KOPT-K1 (cell line): ENCODE results near the gene PPY.
"Not testable (repeated sequence)": the region's sequence is repeated elsewhere in the genome, so short reads cannot be mapped to it uniquely, and the experiment has no call there.

Source experiments
- H3K27ac ChIP-seq: fragments of 200-600 bp; sonication (generic); 2 replicates; pipeline ENCODE4 v1.5.1; 2016; ENCODE audit warnings: antibody characterized with exemption, mild to moderate bottlenecking, low read depth, low read length; ENCODE audit not compliant: poor library complexity, severe bottlenecking
- H3K36me3 ChIP-seq: fragments of 200-600 bp; sonication (generic); 2 replicates; pipeline ENCODE4 v1.5.1; 2017; ENCODE audit warnings: antibody characterized with exemption, mild to moderate bottlenecking, low read length, moderate library complexity; ENCODE audit not compliant: insufficient read depth
- H3K9me3 ChIP-seq: fragments of 200-600 bp; sonication (generic); 2 replicates; pipeline ENCODE4 v1.5.1; 2017; ENCODE audit warnings: antibody characterized with exemption, low read length, mild to moderate bottlenecking; ENCODE audit not compliant: insufficient read depth, poor library complexity, severe bottlenecking

PPY gene

DNA sequence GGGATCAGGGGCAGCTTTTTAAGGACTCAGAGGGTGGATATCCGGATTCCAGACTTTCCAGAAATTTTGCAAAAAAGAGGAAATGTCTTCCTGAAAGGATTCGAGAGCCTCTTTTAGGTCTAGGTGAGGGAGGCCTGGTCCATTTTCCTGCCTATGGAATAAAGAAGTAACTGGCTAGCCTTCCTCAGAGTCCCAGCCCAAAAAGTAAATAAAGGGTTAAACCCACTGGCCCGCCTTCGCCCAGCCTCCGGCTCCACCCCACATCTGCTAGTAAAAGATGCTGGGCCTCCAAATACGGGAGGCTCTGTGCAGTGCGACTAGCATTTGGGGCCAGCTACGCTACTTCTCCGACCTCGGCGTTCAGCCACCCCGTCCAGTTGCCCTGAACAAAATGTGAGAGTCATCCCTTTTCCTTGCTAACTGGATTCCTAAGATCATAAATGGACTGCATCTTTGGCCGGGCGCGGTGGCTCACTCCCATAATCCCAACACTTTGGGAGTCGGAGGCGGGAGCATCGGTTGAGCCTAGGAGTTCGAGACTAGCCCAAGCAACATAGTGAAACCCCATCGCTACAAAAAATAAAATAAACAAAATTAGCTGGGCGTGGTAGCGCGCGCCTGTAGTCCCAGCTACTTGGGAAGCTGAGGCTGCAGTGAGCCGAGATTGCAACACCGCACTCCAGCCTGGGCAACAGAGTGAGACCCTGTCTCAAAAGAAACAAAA is 34.1 kb downstream of the PPY start:
- no peaks in the 10 kb centered on the region for H3K9me3 ChIP-seq
- H3K27ac ChIP-seq = no peak overlapping the region
- H3K36me3 ChIP-seq = no peaks in the 10 kb centered on the region

GRCh38 chr17:43907425-43907981 is 34.8 kb downstream of the PPY start, which contains the start of gene MPP2:
MPP2 (minus strand) TSS chr17:43907536; CDS start chr17:43904460, 3,076 bp downstream.
- Histone ChIP-seq H3K9me3 (no peaks in the 10 kb centered on the region), H3K36me3 (no peaks in the 10 kb centered on the region), H3K27ac (no peak within 1 kb of the TSS)

DNA sequence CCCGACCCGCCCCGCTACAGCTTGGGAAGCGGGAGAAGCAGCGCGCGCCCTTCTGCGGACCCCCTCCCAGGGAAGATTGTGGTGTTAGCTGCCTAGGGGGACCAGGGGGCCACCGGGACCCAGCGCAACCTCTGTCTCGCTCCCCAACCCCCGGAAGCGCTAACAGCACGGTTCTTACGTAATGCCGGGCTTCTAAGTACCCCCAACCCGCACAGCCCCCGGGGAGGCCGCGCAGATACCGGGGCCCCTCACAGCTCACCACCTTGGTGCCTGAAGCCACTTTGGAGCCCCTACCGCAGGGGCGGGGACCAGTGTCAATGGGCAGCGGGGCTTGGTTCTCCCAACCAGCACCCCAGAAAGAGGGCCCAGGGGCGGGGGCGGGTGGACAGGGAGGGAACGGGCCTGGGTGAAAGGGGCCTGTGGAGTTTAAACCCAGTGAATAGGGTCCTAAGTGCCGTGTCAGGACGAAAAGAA is 35.3 kb downstream of the PPY start:
- Histone ChIP-seq H3K27ac (no peak overlapping the region), H3K9me3 (no peaks in the 10 kb centered on the region), H3K36me3 (no peaks in the 10 kb centered on the region)

GRCh38 chr17:43905985-43906852 is 36.1 kb downstream of the PPY start:
- Histone ChIP-seq H3K9me3 (no peaks in the 10 kb centered on the region), H3K36me3 (no peaks in the 10 kb centered on the region), H3K27ac (no peak overlapping the region)

- Histone ChIP-seq H3K27ac (no peak overlapping the region), H3K36me3 (no peaks in the 10 kb centered on the region), H3K9me3 (no peaks in the 10 kb centered on the region)
These were observed 36.8 kb downstream of the PPY start for GRCh38 chr17:43905400-43905984.

GRCh38 chr17:43901861-43902589 is 40.3 kb downstream of the PPY start:
- no peaks in the 10 kb centered on the region for H3K36me3 ChIP-seq
- H3K27ac ChIP-seq = no peak overlapping the region
- H3K9me3 ChIP-seq = no peaks in the 10 kb centered on the region

DNA sequence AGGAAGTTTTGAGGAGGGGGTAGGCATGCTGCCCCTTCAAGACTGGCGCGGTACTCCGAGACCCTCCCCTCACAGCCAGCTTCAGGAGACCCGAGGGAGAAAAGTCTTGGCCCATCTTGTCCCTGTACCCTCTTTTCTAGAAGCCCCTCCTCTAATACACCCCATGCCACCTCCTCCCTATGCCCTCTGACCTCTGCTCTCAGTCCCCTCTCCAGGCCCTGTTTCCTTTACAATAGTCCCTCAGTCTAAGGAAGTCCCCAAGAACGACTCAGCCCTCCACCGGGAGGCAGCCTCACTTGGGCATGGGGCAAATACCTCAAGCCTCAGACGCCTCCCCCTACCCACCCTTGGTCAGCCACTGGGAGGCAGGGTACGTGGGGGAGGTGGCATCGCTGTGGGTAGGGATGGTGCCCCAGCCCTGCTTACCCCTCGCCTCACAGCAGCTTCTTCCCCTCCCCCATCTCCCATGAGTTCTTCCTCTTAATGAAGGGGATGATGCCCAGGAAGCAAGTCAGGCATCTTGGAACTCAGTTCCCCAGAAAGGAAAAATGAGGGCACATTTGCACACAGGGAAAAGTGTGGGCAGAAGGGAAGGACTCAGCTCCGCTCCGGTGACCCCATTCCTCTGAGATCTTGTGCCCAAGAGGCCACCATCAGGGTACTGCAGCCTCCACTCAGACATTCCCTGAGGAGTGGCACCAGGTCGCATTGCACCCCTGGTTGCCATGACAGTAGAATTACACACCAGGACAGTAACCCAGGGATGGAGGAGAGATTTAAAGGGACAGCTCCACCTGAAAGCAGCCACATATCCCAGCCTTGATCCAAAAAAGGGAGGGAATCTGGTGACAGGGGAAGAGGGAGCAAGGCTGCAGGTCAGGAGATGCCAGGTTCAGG is 41.2 kb downstream of the PPY start:
- Histone ChIP-seq H3K27ac (no peak overlapping the region), H3K9me3 (no peaks in the 10 kb centered on the region), H3K36me3 (no peaks in the 10 kb centered on the region)

DNA sequence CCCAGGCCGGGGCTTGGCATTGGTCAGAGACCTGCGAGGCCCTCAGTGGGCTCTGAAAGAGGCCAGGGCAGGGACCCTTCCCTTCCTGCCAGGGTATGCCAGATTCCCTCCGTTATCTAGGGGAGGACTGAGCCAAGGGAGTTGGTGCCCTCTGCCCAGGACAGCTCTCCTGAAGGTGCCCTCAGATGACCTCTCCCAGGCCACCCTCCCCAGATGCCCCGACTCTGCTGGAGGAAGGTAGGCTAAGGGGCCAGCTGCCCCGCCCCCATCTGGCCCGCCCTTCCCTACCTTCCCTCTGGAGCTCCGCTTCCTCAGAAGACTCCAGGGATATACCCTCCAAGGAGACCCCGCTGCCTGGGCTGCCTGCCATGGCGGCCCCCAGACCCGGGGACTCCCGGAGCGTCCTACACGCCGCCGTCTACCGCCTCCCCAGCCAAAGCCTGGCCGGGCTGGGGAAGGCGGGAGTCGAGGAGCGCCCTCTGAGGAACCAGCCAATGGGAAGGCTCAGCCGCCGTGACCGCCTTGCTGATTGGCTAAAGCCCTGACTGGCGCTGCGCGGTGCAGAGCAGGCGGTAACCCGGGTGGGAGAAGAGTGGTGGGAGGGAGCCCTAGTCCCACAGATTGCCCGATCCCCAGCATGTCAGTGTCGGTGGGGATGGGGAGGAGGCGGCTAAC is 42.0 kb downstream of the PPY start:
- Histone ChIP-seq H3K27ac (no peak overlapping the region), H3K9me3 (no peaks in the 10 kb centered on the region), H3K36me3 (no peaks in the 10 kb centered on the region)

GRCh38 chr17:43898446-43898845 is 43.8 kb downstream of the PPY start:
- Histone ChIP-seq H3K9me3 (no peaks in the 10 kb centered on the region), H3K27ac (no peak overlapping the region)

GRCh38 chr17:43897831-43898230 is 44.4 kb downstream of the PPY start:
- no peaks in the 10 kb centered on the region for H3K36me3 ChIP-seq
- no peak overlapping the region for H3K27ac ChIP-seq

More at GRCh38 chr17:43898446-43898845, 43.8 kb downstream of the PPY start:
- H3K36me3 ChIP-seq = no peaks in the 10 kb centered on the region

GRCh38 chr17:43894494-43894893 is 47.8 kb downstream of the PPY start:
- not testable (repeated sequence) for H3K9me3 ChIP-seq, H3K36me3 ChIP-seq, H3K27ac ChIP-seq

More at GRCh38 chr17:43897831-43898230, 44.4 kb downstream of the PPY start:
- no peaks in the 10 kb centered on the region for H3K9me3 ChIP-seq

- no peaks in the 10 kb centered on the region for H3K36me3 ChIP-seq
- no peak overlapping the region for H3K27ac ChIP-seq
These were observed 49.7 kb downstream of the PPY start for GRCh38 chr17:43892647-43892952.

DNA sequence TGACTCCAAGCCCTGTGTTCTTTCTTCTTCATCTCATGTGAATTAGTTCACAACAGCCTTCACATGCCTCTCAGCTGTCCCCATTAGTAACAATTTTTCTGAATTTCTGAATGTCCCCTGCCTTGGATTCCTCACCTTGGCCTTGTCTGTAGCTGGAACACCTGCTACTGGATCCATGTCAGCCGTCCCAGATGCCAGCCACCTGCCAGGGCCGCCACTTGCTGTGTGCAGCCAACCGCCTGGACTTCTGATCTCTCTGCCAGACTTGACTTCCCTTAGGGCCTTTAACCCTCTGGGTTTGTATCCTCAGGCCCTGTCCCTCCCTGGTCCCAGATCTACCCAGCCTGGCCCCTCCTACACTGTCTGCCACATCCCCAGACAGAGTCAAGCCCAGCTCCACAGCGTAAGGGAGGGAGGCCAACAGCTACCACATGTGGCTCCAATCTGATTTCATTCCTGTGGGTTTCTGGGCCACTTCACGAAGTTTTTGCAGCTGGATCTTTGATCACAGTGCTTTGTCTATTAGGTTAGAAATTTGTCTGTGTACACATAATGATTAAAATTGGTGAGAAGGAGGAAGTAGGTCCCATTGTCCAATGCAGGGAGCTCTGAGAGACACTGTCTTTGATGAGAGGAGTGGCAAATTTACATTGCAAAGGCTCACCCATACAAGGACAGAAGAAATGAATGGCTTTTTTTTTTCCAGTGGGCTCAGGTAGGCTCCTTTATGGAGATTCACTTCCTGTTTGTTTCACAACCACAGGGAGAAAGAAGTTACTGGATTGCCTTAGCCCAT is 50.2 kb downstream of the PPY start:
- Histone ChIP-seq H3K27ac (no peak overlapping the region), H3K9me3 (no peaks in the 10 kb centered on the region), H3K36me3 (no peaks in the 10 kb centered on the region)

More at GRCh38 chr17:43892647-43892952, 49.7 kb downstream of the PPY start:
- no peaks in the 10 kb centered on the region for H3K9me3 ChIP-seq
